SKM-1 (cell line): ENCODE data around the gene NLRP3.
A peak's percentile ranks its signal among the peaks of the same experiment; 100 is the strongest.
"Not testable (repeated sequence)": the region's sequence is repeated elsewhere in the genome, so short reads cannot be mapped to it uniquely, and the experiment has no call there.

ENCODE experiments used
- DNase-seq: peaks from one replicate; lab custom pipeline; 2025; ENCODE audit not compliant: unreplicated experiment; lab: John Stamatoyannopoulos, UW

Gene NLRP3

GRCh38 chr1:247468481-247469140, 52.6 kb downstream of the NLRP3 start:
- DNase-seq = no peak

DNA sequence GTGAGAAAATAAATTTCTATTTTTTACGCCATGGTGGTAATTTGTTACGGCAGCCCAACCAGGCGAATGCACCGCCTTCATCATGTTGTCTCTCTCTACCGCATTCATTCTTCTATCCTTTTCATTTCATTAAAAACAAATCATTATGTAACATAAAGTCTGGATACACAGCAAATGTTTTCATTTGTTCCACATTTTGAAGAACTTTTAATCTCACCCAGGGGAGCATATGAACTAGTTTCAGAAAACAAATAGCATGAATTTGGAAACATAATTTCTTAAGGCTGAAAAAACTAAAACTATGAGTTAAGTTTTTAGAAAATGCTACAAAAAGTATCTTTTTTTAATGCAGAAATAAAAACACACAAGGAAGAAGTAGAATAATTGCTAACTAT, 53.2 kb downstream of the NLRP3 start:
- no peak for DNase-seq

DNA sequence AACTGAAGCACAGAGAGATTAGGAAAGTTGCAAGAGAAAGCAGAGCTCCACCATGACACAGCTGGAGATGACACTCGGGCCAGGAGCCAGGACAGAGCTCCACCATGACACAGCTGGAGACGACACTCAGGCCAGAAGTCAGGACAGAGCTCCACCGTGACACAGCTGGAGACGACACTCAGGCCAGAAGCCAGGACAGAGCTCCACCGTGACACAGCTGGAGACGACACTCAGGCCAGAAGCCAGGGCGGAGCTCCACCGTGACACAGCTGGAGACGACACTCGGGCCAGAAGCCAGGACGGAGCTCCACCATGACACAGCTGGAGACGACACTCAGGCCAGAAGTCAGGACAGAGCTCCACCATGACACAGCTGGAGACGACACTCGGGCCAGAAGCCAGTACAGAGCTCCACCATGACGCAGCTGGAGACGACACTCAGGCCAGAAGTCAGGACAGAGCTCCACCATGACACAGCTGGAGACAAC, 55.0 kb downstream of the NLRP3 start:
- DNase-seq = not testable (repeated sequence)

DNA sequence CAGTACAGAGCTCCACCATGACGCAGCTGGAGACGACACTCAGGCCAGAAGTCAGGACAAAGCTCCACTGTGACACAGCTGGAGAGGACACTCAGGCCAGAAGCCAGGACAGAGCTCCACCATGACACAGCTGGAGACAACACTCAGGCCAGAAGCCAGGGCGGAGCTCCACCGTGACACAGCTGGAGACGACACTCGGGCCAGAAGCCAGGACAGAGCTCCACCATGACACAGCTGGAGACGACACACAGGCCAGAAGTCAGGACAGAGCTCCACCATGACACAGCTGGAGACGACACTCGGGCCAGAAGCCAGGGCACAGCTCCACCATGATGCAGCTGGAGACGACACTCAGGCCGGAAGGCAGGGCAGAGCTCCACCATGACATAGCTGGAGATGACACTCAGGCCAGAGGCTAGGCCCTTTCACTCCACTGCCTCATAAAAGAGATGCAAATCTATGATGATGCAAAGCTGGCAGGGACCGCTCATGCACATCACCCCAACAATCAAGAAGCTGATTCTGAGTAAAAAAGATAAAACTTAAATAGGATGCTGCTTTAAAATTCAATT, 55.6 kb downstream of the NLRP3 start:
- DNase-seq = no peak

GRCh38 chr1:247472035-247472434, 56.1 kb downstream of the NLRP3 start:
- DNase-seq = no peak

DNA sequence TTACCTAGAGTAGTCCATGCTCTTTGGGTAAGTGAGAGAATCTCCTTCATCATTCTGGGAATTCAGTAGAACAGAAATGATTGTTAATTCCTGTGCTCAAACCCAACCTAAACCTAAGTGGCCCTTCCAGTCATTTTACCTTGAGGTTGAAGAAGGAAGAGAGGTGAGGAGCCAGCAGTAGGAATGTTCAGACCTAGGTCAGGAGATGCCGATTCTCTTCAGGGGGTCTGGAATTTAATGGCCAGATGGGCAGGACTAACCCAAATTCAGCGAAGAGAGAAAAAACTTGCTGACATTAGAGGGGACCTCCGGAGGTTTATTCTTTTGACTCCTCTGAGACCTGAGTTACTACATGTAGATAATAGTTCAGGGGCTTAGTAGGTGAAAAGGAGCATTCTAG, 58.4 kb downstream of the NLRP3 start:
- no peak for DNase-seq

DNA sequence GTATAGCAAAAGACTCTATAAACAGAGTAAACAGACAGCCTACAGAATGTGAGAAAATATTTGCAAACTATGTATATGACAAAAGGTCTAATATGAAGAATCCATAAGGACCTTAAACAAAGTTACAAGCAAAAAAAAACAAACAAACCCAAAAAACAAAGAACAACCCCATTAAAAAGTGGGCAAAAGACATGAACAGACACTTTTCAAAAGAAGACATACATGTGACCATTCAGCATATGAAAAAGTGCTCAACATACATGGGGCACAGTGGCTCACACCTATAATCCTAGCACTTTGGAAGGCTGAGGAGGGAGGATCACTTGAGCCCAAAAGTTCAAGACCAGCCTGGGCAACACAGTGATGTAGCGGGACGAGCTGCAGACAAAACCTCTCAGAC, 59.8 kb downstream of the NLRP3 start:
- DNase-seq = no peak

DNA sequence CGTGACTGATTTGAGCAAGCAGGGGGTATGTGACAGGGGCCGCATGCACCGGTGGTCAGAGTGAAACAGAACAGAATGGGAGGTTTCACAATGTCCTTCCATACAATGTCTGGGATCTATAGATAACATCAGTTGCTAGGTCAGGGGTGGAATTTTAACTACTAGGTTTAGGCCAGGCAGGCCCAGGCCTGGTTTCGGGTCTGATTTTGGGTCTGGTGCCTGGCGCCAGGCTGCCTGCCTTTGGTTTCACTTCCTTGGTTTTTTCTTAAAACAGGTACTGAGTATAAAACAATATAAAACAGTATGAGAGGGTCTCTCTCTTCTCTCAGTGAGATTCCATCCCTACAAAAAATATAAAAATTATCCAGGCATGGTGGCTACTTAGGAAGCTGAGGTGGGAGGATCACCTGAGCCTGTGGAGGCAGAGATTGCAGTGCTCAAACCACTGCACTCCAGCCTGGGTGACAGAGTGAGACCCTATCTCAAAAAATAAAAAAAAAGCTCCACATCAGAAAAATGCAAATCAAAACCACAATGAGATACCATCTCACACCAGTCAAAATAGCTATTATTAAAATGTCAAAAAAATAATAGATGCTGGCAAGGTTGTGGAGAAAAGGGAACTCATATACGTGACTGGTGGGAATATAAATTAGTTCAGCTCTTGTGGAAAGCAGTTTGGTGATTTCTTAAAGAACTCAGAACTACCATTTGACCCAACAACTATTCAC, 60.5 kb downstream of the NLRP3 start:
- DNase-seq = not testable (repeated sequence)

DNA sequence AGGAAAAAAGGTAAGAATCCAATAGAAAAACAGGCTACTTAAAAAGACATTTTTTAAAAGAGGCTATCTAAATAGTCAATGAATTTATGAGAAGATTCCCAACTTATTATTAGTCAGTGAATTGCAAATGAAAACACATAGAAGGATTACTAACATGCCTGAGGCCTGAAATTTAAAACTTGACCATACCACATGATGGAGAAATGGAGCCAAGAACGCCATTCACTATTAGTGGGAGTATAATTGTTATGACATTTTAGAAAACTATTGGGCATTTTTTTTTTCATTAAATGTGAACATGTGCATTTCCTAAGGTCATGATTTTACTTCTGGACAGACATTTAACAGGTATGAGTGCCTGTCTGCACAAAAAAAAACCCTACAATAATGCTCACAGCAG, 66.8 kb downstream of the NLRP3 start:
- no peak for DNase-seq

DNA sequence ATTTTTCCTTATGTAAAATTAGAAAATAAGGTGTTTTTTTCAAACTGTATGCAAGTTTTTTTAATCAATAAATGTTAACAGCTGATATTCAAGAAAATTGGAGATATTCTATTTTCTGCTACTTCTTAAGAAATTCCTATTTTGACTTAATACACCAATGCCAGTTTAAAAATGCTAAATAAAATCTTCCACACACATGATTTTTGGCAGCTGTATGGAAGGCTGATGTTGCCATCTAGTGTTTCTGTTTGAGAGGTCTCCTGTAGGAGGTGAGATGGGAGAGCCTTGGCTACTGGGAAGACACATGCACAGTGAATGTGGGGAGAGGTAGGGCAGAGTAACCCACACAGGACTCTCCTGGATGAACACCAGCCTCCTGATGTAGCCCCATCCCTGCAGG, 71.1 kb downstream of the NLRP3 start:
- DNase-seq = peak; percentile 53

- no peak for DNase-seq
Observed at GRCh38 chr1:247491328-247491727, 75.4 kb downstream of the NLRP3 start.

DNA sequence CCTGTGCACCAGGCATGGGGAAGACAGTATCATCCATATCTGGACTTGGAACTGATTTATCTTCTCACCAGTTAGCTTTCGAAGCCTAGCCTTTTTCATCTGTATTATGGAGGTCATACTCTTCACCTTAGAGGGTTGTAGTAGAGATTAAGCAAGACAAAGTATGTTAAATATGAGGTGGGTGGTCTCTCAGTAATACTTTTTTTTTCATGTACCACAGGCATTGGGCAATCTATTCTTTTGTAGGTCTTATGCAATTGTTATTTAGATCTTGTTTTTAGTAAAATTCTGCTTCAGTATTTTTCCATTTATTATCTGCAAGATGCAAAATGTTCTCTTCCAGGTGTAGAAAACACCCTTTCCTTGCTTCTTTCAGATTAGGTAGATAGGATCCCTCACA, 77.1 kb downstream of the NLRP3 start:
- DNase-seq = no peak

DNA sequence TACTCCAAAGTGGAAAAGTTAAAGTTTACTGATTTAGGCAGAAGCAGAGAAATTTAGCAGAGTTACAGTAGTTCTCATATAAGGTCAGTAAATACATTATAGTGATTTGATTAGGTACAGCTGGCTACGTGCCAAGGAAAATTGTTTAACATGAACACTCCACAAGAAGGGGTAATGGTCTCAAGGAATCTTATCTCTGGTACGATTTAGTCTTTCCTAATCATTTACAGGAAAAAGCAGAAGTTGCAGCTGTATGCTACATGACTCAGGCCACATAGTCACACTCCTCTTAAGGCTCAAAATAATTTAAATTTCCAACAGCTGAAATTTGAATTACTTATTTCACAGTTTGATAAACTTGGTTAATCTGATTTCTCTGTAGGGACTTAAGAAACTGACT, 78.8 kb downstream of the NLRP3 start:
- DNase-seq = peak; percentile 85

DNA sequence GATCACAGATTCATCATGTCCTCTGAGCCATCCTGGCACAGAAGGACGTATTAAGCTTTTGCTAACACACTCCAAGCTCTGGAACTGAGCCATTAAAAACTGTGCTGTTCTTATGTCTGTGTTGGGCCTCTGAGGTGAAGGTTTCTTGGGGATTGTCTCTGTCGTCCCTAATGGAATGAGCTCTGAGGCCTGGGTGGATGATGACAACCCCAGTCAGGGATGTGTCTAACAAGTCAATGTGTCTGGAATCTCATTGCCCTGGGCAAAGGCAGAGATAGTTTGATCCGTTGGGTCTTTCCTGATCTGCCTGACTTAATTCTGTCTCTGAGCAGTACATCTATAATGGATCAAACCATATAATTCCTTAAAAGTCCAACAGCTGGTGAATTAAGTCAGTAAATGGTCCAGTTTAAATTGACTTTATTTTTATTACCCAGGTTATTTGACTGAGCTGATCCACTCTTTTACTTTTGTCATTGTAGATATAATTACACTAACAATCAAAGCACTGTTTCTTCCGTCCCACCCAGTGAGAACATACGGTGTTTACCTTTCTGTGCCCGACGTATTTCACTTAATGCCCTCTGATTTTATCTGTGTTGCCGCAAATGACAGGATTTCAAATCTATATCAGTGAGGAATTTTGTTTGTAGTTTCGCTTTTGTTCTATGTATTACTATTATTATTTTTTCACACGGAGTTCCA, 80.8 kb downstream of the NLRP3 start:
- DNase-seq = no peak
